ENCODE measurements around the gene SP6.

Gene SP6

GRCh38 chr17:47879028-47879585 lies 28.1 kb upstream of the SP6 start:
- no peak for DNase-seq

GRCh38 chr17:47878203-47879027 lies 27.5 kb upstream of the SP6 start:
- DNase-seq: no peak

DNA sequence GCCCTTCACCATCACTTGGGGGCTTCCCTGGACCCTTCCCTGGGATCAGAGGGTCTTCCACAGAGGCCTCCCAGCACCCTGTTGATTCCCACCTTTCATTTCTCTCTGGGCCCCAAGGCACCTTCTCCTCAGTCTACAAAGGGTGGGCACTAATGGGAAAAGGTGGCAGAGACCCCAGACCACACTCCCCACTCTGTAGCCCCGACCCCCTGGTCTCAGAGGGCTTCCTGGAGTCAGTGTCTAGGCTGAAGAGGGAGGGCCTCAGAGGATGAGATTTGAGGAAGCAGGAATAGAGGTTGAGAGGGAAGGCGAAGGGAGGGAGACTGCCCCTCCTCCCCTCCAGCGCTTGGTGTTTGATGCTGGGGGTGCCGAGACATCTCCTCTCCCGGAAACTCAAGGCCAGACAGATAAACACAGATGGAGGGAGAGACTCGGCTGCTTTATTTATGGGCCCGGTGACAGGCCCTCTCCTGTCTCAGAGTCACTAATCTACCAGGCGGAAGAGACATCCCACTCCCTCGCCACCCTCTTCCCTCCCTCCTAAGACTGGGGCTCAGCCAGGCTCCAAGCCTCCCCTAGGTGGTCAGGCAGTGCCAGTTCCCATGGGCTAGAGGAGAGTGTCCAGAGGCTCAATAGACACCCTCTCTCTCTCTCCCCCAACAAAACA lies 26.5 kb upstream of the SP6 start:
- DNase-seq: peak in 1 of 3 experiments; percentile 55

GRCh38 chr17:47875011-47875985 lies 24.3 kb upstream of the SP6 start:
- no peak for DNase-seq

- DNase-seq: no peak
Observed at GRCh38 chr17:47873200-47874090, 22.5 kb upstream of the SP6 start.

DNA sequence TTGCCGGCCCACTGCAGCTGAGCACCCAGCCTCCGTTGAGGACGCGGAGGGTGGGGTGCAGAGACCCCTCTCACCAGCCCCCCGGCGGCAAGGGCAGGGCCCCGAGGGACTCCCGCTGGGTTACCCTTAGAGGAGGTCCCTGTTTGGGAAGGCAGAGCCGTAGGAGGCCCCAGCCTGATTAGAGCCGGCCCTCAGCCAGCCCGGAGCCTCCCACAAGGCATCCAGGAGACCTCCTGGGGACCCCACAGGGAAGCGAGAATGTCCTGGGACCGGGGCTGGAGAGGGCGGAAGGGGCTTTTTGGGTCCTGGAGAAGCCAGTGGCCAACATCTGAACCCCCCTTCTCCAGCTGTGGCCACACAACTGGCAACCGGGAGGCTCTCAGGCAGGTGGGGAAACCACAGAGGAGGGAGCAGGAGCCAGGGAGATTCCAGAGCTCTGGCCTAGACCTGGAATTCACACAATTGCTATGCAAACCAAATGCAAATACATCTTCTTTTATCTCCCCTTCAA lies 21.7 kb upstream of the SP6 start:
- no peak for DNase-seq

GRCh38 chr17:47872019-47872650 lies 21.2 kb upstream of the SP6 start:
- no peak for DNase-seq

DNA sequence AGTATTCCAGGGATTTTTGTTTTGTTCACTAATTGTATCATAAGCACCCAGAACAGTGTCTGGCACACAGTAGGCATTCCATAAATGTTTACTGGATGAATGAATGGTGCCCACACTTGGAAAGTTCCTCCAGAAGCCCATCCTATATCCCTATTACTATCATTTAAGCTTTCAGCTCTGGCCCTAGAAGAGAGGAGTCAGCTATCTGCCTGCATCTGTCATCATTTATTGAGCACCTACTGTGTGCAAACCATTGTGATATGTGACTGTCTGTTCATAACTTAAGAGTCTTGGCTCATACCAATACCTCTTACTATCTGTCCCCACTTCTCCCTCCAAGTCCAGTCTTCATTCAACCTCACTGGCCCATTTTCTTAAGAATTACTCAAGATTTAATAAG lies 20.1 kb upstream of the SP6 start:
- DNase-seq: no peak

- peak in 1 of 3 experiments; percentile 33 for DNase-seq
Observed at GRCh38 chr17:47870056-47870455, 19.1 kb upstream of the SP6 start.

DNA sequence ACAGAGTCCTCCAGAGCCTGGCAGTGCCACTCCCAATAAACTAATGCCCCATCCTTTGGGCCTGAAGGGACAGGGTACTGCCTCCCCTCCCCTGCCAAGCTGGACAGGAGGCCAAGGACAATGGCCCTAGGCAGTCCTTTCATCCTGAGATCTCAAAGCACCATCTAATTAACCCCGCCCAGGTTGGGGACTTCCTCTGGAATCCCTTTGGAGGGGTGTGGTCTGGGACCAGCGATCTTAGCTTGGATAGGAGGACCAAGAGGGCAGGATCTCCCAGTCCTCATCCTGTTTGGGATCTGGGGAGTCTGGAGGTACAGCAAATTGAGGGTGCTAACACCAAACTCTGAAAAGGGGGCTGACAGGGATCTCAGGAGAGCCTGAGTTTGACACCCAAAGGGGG lies 18.2 kb upstream of the SP6 start:
- DNase-seq: peak in 1 of 3 experiments; percentile 74

- DNase-seq: no peak
Observed at GRCh38 chr17:47867813-47868533, 17.0 kb upstream of the SP6 start.

DNA sequence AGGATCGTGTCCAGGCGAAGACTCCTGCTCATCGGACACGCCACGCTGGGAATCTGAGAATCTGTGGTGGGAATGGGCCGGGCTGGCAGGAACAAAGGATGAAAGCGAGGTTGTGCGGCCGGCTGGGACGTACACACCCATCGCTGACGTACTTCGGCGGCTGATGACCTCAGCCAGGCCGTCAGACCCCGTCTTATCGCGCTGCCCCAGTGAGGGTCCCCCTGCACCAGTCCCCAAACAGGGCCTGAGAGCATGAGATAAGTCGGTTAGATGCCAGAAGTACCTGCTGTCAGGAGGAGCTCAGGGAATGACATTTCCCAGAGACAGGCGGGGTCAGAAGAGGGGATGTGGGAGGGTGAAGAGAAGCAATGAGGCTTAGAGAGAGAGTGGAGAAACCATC lies 16.0 kb upstream of the SP6 start:
- DNase-seq: no peak

DNA sequence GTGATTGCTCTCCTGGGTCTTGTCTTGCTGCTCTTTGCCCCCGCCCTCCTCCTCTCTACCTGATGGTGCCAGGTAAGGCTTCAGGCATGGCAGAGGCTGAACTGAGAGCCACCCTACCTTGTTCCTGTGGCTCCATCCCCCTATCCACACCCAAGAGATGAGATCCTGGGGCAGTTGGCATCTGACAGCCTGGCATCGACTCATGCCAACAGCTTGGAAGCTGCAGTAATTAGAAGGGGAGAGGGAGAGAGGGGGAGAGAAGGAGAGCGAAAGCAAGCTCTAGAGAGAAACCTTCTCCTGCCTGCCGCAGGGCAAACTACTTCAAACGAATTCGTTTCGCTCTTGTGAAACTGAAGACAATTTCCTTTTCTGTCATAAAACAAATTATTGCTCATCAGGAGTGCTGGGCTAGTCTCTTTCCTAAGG lies 13.8 kb upstream of the SP6 start:
- DNase-seq: peak; percentile 16 to 63 (median 34)

GRCh38 chr17:47862621-47863440 lies 11.9 kb upstream of the SP6 start:
- DNase-seq: peak in 2 of 3 experiments; percentile 56 to 77

- DNase-seq: no peak
Observed at GRCh38 chr17:47860386-47860785, 9.4 kb upstream of the SP6 start.

- DNase-seq: no peak
Observed at GRCh38 chr17:47857551-47858455, 6.8 kb upstream of the SP6 start.

GRCh38 chr17:47856830-47857229 lies 5.9 kb upstream of the SP6 start:
- no peak for DNase-seq

DNA sequence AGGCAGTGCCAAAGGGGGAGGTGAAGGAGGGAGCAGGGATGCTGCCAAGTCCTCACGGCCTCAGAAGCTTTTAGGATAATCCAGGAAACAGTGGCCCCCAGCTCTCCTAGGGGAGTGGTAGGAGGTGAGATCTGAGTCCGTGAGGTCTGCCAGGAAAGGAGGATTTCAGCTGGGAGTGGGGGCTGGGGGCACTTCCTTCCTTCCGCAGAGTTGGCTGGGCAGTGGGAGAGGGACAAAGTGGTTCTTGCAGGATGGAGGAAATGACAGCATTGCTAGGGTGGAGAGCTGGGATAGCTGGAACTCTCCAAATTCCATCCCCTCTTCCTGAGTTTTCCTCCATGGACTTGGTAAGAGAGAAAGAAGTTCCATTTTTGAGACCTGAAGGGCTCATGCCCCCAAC lies 4.8 kb upstream of the SP6 start:
- DNase-seq: no peak
